HG02588 (cell line): ENCODE measurements around the gene PTPRN2.

Source experiments
- ATAC-seq: cut with Tn5 transposase; IDR thresholded peaks from one replicate; pipeline ENCODE4 v1.9.1; 2021; ENCODE audit warnings: mild to moderate bottlenecking, moderate library complexity; ENCODE audit not compliant: unreplicated experiment

Gene PTPRN2

GRCh38 chr7:158603773-158604755 lies 16.4 kb upstream of the PTPRN2 start:
- no peak for ATAC-seq

DNA sequence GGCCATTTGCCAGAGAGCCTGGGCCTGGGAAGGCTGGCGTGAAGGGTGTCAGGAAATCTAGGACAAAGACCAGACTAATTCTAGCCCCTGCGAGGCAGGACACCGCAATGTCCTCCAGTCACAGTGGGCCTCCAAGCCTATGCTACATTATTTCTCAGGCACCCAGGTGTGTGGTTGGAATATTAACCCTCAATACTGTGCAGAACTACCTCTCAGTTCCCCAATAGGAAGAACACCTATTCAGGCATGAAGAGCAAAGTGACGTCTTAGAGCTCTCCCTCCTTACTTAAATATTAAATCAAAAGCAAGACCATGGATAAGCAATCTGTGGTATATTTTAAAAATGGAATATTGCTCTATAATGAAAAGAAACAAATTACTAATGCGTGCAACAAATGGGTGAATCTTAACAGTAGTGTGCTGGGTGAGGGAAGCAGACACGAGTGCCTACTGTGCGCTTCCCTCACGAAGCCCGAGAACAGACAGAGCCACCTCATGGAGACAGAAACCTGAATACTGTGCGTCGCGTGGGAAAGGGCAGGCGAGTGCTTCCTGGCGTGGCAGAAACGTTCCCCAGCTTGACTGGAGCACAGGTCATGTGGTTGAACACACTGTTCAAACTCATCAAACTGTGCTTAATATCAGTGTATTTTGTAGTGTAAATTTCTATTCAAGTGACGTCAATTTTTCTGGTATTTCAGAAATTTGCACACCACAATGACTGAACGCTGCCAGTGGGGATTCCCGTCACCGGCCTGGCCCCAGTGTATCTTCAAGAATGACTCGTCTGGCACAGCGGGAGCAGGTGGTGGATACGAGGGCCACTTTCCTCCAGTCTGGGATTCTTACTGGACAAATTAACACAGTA lies 15.5 kb upstream of the PTPRN2 start:
- ATAC-seq = no peak

DNA sequence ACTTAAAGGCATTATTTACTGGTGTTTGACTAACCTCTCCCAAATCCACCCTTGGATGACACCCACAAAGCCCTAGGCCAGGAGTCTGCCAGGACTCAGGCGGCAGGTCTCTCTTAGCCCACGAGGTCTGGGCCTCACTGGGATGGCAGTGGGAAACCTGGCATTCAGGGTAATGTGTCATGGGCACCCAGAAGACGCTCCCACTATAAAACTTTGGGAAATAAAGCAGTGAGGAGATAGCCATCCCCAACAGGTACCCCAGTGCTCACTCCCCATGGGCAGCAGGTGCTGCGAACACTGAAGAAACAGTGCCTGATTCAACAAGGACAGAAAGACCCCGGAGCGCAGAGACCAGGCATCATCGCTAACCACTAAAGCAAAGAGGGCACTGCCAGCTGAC lies 14.4 kb upstream of the PTPRN2 start:
- no peak for ATAC-seq

DNA sequence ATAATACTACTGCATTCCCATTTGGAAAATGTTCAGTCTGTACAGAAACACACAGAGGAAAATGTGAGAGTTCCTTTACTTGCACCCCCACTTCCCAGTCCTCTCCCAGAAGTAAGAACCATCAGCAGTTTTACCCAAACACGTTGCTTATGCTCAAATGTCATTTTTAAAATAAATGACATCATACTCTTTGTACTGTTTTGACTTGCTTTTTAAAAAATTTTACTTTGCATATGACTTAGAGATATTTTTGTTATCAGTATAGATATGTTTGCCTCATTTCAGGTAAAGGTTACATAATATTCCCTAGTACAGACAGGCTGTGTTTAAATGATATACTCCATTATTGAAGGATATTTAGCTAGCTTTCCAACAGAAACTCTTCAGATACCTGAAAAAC lies 13.5 kb upstream of the PTPRN2 start:
- no peak for ATAC-seq

DNA sequence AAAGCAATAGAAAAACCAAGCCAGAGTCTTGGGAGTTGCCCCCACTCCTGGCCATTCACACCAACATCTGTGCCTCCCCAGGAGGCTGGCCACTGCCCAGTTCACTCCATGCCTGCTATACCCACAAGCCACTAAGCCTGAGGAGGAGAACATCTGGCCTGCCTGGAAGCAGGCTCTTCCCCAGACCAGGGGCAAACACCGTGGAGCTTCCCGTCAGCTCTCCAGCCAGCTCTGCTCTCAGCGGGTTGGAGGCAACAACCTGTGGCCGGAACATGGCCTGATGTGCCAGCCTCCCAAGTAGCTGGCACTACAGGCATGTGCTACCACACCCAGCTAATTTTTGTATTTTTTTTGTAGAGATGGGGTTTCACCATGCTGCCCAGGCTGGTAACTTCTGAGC lies 9.1 kb upstream of the PTPRN2 start:
- no peak for ATAC-seq

DNA sequence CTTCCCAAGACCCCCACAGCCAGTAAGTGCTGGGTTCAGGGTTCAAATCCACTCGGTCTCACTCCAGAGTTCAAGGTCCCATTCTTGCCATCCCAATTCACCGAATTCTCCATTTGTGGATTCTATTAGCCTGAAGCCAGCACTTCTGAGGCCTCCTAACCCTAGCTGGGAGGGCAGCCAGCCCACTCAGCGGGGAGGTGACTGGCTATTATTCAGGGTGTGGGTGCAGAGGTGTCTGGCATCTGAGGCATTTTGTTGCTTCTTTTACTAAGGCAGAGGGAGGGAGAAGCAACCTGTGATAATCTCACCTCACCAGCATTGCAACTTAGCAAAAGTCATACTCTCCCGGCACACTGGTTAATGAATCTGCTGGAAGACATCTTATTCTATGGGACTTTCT lies 8.7 kb upstream of the PTPRN2 start:
- ATAC-seq = no peak

GRCh38 chr7:158595068-158595467 lies 7.4 kb upstream of the PTPRN2 start:
- no peak for ATAC-seq

DNA sequence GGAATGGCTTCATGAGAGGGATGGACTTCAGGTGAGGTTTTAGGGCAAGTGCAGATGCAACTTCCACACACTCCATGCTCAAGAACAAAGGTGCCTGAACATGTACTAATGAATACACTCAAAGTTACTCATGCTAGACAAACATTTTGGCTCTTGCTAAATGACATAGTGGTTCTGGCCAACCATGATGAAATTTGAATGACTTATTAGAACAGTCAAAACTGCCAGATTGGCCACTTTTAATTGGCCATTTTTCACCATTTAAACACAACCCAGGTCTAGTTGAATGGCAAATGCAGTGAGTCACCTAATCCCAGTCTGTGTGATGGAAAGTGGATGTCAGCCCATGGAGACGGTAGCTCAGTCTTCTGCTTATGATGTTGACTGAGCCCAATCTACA lies 4.9 kb upstream of the PTPRN2 start:
- ATAC-seq = no peak

DNA sequence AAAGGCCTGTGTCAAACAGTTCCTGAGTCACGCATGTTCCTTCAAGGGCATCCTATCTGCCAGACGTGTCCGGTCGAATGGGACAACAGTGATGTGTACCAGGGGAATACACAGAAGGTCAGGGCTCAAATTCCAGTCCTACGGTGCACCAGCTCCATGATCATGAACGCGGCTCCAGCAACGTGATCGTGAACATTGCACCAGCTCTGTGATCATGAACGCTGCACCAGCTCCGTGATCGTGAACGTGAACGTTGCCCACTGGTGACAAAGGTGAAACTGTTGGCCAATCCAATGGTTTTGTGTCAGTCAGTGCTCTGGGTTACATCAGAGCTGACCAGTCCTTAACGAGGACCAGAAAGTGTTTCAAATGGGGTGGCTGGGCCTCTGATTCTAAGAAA lies 4.3 kb upstream of the PTPRN2 start:
- ATAC-seq = no peak

DNA sequence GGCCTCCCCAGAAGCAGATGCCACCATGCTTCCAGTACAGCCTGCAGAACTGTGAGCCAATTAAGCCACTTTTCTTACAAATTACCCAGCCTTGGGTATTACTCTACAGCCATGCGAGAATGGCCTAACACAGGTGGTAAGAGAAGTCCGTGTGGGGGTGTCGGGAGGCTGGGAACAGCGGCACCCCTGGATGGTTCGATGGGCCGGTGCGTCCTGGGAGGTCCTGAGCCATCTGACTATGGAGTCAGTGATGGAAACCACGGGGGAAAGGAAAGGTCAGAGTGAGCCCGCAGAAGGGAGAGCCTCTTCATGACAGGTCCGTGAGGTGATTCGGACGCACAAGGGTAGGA lies 2.5 kb upstream of the PTPRN2 start:
- no peak for ATAC-seq

- no peak for ATAC-seq
These were observed 2.0 kb upstream of the PTPRN2 start for GRCh38 chr7:158589653-158590052.

- ATAC-seq = no peak
These were observed 1.3 kb upstream of the PTPRN2 start for GRCh38 chr7:158588878-158589442.

GRCh38 chr7:158588085-158588877 lies 658 bp upstream of the PTPRN2 start:
- ATAC-seq = peak; percentile 22

DNA sequence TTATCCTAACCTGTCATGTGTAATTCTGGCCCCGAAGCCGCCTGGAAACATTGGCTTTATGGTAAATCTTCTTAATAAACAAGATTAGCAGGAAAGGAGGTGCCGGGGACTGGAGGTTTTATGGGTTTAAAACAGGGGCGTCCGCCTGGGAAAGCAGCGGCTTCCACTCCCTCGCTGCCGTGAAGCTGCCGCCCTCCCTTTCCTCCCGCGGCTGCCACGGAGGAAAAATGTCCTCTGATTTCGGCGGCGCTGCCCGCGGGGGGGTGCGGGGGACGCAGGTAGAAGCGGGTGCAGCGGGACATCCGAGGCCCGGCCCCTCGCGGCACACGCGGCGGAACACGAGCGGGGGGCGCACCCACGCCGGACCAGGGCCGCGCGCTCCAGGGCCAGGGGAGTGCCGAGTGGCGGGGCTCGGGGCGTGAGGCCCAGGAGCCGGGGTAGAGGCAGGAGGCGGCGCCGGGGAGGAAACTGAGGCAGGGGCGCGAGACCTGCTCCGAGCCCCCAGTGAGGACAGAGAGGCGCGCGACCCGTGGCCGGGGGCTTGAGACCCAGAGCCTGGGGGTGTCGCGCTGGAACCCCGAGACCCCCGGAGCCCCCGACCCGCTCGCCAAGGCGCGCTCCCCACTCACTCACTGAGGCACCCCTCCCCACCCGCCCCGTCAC lies 993 bp downstream of the PTPRN2 start:
- ATAC-seq = no peak

- no peak for ATAC-seq
These were observed 1.7 kb downstream of the PTPRN2 start for GRCh38 chr7:158585721-158586498.

GRCh38 chr7:158584407-158584806 lies 3.2 kb downstream of the PTPRN2 start:
- no peak for ATAC-seq

DNA sequence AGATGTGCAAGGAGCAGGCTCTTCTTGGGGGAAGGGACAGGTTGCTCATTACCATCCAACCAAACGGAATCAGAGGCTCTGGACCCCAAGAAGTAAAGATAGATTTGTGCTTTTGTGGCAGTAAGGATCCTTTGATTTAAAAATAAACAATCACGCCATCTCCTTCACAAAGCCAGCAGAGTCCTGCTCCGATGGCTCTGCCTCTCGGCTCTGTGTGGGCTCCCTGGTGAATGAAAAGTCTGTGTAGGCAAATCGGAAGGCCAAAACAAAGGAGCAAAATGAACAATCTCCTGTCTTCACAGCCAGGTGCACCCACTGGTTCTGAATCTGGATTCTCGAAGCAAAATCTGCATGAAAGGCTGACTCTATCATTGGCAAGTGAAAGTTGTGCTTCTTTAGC lies 3.8 kb downstream of the PTPRN2 start:
- no peak for ATAC-seq

GRCh38 chr7:158583143-158583542 lies 4.5 kb downstream of the PTPRN2 start:
- no peak for ATAC-seq

GRCh38 chr7:158582089-158582456 lies 5.5 kb downstream of the PTPRN2 start:
- no peak for ATAC-seq
